HG03378 (cell line): ENCODE data around the gene ANGPTL1.

ENCODE experiments used
- ATAC-seq: cut with Tn5 transposase; IDR thresholded peaks from one replicate; pipeline ENCODE4 v1.9.1; 2021; ENCODE audit warnings: mild to moderate bottlenecking, moderate library complexity; ENCODE audit not compliant: unreplicated experiment

Gene ANGPTL1

GRCh38 chr1:178870944-178871343, at the start of gene ANGPTL1:
Gene ANGPTL1, minus strand, starts transcription at chr1:178871077. Its CDS starts 5,301 bp downstream, at chr1:178865776.
- ATAC-seq: no peak

- no peak for ATAC-seq
Measured at GRCh38 chr1:178919581-178919980, 48.7 kb upstream of the ANGPTL1 start.

DNA sequence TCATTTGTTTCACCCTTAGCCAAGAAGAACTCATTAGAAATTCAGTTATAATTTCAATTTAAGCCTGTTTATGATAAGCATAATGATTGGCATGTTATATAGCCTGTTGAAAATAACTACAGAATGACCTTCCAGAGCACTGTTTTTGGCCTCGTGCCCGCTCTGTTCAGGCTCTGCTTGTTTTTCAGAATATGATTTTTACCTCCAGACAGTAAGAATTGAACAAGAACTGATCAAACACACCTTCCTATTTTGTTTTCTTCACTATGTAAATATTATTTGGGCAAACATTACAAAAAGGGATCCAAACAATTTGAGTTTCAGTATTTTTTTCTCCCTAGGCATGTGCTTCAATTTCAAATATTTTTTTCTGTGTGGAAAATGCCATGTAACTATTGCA, 48.1 kb upstream of the ANGPTL1 start:
- no peak for ATAC-seq

- ATAC-seq: no peak
Measured at GRCh38 chr1:178918308-178918707, 47.4 kb upstream of the ANGPTL1 start.

DNA sequence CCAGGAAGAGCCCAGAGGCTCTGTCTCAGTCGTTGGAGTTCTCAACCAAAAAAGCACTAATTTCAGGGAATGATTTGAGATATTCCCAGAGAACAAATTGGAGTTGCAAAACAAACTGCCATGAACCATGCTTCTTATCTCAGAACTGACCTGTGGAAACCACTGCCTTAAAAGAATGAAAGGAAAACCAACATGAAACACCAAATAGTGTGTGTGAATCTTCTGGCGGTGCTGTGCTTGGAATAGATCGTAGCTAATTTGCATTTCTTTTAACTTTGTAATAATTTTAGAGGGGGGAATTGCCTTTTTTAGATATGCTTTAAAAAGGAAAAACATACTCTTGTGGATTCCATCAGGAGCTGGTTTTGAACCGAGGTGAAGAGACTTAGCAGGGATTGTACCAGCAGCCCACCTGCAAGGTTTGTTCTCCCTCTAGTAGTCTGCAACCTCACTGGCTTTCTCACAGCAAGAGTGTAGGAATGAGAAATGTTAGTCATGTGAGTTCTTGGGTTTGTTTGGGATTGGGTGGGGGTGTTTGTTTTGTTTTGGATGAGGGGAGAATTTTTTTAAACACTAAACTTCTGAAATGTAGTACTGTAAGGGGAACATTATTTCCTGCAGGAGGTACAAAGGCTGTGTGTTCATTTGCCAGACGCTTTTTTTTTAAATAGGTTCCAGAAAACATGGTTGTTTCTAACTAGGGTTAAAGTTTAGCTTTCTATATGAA, 45.7 kb upstream of the ANGPTL1 start:
- peak; percentile 52 for ATAC-seq

GRCh38 chr1:178912597-178912996, 41.7 kb upstream of the ANGPTL1 start:
- no peak for ATAC-seq

GRCh38 chr1:178910023-178910422, 39.1 kb upstream of the ANGPTL1 start:
- ATAC-seq: no peak

GRCh38 chr1:178908358-178908757, 37.5 kb upstream of the ANGPTL1 start:
- no peak for ATAC-seq

DNA sequence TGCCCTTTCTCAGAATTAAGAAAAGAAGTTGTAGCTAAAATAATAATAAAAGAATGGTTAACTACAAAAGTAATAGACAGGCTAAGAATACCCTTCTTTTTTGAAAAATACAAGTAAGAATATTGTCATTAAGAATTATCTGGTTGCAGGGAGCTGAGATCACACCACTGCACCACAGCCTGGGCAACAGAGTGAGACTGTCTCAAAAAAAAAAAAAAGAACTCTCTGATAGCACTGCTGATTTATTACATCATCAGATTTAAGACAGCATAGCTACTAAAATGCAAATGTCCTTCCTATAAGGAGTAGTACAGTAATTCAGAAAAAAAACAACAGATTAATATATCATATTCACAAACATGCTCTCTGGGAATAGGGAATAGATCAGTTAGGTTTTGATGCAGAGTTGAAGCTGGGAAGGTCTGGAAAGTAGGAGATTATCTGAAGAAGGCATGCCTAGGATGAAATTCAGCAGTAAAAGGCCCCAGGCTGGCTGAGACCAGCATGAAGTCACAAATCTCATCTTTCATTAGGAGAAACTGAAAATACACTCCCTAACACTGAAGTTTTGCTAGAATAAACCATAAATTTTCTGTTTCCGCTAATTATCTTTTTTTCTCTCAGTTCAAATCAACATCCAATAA, 30.7 kb upstream of the ANGPTL1 start:
- ATAC-seq: no peak

- no peak for ATAC-seq
Measured at GRCh38 chr1:178899402-178899801, 28.5 kb upstream of the ANGPTL1 start.

DNA sequence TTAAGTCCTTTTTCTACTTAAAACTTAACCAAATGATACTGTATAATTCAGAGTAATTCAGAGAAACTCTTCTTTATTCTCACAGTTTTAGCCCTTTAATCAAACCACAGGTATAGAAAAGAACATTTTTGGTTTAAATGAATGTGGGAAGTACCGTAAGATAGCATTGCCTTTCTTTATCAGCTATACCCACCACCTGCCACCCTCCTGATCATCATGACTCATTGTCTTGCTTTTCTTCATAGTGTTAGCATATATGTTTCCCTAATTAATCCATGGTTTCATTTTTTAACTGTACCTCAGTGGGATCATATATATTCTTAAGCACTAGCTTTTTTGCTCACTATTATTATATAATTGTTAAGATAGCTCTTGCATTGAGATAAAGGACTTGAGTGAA, 27.5 kb upstream of the ANGPTL1 start:
- no peak for ATAC-seq

DNA sequence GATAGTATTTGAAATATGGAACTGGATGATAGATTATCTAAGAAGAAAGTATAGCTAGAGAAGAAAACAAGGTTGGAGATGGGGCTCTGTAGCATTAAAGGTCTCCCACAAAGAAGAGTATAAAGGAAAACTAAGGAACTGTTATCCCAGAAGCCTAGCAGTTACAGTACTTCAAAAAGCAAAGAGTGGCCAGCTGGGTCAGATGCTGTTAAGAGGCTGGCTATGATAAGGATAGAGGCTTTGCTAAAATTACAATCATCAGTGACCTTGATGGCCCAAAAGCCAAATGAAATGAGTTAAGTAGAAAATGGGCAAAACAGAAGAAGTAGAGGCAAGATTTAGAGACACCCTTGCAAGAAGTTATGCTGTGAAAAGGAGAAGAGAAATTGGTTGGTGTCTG, 25.1 kb upstream of the ANGPTL1 start:
- no peak for ATAC-seq

- no peak for ATAC-seq
Measured at GRCh38 chr1:178886551-178886950, 15.7 kb upstream of the ANGPTL1 start.

GRCh38 chr1:178885869-178886268, 15.0 kb upstream of the ANGPTL1 start:
- ATAC-seq: no peak

DNA sequence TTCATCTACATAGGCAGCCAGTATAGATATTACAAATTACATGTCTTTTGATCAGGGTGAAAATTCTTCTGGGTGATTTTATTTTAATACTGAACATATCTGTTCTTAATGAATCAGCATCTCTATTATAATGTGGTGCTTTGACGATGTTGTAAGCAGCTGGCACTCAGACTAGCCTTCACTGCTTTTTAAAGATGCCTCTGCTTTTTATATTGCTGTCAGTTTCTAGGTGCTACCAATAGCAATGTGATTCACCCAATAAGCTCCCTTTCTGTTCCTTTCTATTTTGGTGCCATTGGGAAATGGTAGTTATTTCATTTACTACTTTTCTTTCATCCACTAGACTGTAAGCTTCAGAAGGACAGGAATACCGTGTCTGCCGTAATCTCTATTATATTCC, 11.1 kb upstream of the ANGPTL1 start:
- no peak for ATAC-seq

- ATAC-seq: no peak
Measured at GRCh38 chr1:178877896-178878295, 7.0 kb upstream of the ANGPTL1 start.

DNA sequence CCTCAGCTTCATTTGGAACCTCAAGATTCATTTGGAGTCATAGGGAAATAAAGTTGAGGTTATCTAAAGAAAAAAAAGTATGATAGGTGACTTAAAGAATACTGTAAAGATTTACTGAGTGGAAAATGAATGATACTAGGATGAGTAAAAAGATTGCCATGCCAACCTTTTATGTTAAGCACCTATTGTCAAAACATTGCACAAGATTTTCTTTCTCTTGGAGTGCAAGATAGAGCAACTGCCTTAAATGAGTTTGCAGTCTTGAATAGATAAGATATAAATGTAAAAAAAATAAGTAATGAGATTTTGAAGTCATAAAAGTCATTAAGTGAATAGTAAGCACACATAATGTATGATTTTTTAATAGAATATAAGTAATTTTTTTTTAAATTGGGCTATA, 5.1 kb upstream of the ANGPTL1 start:
- ATAC-seq: no peak

GRCh38 chr1:178874966-178875365, 4.1 kb upstream of the ANGPTL1 start:
- no peak for ATAC-seq

DNA sequence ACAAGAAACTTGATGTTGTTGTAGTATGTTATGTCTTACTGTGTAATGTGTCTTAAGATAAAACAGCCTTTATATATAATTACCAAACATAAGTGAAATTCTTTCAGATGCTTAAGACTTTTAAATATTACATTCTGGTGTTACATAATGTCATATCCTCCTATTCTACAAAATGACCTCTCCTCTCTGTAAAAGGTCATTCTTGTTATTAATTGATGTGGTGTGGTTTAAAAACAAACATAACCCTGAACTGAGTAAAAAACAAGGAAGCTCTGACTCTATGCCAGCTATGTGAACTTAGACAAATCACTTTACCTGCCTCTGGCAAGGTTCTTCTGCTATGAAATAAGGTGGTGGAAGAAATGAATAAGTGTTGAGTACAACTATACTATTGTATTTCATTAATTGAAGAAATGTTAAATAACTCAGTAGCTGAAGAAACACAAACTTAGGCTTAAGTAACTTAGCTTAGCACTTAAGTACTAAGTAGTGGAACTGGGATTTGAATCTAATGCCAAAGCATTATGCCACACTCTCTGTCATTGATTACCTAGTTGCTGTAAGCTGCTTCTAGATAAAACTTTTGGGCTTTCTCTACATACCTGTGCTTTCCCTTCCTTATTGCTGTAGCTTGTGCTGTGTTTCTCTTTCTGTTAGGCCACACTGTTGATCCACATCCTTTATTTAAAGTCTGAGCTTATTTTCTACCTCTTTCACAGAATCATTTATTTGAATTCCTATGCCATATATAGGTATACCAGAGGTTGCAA, 859 bp upstream of the ANGPTL1 start:
- ATAC-seq: no peak

- ATAC-seq: no peak
Measured at GRCh38 chr1:178870221-178870620, 656 bp downstream of the ANGPTL1 start.

GRCh38 chr1:178869119-178869697, 1.7 kb downstream of the ANGPTL1 start:
- ATAC-seq: no peak

- ATAC-seq: no peak
Measured at GRCh38 chr1:178868706-178869105, 2.2 kb downstream of the ANGPTL1 start.
